HepG2 (cell line): Measurements from ENCODE around the gene CHD9NB.

ENCODE experiments used
- ZEB1 ChIP-seq: IDR thresholded peaks from 2 replicates; pipeline ENCODE4 v1.6.1; 2012; ENCODE audit warnings: mild to moderate bottlenecking, low read depth, inconsistent platforms; ENCODE audit not compliant: insufficient replicate concordance
- ZNF570 ChIP-seq: sonication (generic); formaldehyde crosslinking; IDR thresholded peaks from 2 replicates; pipeline ENCODE4 v1.4.0; 2020; ENCODE audit warnings: mild to moderate bottlenecking, missing genetic modification reagents, borderline replicate concordance

- TF ChIP-seq ZNF570 (CRISPR knock-in tag) (no peak), ZEB1 (no peak)
Measured at GRCh38 chr16:53045341-53046220, 7.1 kb downstream of the CHD9NB start.
